Skin epidermis (tissue), 12 donors: ENCODE results near the gene MEIOSIN.
"Not testable (repeated sequence)": the region's sequence is repeated elsewhere in the genome, so short reads cannot be mapped to it uniquely, and the experiment has no call there.

Source experiments
- H3K27ac ChIP-seq, 21 experiments: fragments of 200-600 bp; sonication (generic) in 11 of 21; one replicate each; pipeline ENCODE4 v1.5.0; 2020; ENCODE audit warnings: mild to moderate bottlenecking in 3 of 21, inconsistent platforms in 2 of 21, moderate library complexity in 2 of 21
- H3K4me3 ChIP-seq, 7 experiments: fragments of 200-600 bp; sonication (generic) in 2 of 7; one replicate each; pipeline ENCODE4 v1.5.0; 2020; ENCODE audit warnings: inconsistent platforms in 2 of 7, mild to moderate bottlenecking in 2 of 7, moderate library complexity in 1 of 7

Gene MEIOSIN, protein sequence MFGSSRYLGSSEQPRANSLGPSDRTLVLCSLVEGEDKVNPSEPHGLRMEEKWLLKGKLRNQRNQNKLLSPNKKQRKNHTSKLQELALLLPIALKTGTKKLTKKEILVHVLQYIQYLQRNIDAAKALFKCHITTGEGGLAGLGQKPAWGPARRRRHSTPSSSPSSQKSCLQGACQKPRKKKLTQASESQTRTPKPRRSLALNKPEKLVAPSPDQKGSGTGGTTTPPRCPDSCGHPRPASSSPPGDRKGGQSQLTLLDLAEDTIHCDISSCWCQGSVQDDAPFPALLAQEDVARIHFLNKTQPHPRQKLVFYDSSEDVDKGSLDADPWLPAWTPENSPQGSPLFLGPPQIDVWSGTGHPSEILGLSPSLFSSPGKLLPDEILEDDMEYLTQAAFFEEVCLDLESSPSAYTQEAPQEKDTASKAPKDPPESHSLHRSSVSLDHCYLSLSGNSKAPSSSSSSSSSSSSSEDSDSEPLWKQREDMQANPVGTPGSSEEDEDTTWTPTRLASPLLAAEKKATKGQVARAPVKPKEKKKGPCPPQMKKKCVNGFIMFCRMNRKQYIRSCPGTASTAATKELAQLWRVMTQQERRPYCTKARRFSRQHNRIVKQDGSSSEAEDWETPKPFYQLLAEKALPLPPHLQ

DNA sequence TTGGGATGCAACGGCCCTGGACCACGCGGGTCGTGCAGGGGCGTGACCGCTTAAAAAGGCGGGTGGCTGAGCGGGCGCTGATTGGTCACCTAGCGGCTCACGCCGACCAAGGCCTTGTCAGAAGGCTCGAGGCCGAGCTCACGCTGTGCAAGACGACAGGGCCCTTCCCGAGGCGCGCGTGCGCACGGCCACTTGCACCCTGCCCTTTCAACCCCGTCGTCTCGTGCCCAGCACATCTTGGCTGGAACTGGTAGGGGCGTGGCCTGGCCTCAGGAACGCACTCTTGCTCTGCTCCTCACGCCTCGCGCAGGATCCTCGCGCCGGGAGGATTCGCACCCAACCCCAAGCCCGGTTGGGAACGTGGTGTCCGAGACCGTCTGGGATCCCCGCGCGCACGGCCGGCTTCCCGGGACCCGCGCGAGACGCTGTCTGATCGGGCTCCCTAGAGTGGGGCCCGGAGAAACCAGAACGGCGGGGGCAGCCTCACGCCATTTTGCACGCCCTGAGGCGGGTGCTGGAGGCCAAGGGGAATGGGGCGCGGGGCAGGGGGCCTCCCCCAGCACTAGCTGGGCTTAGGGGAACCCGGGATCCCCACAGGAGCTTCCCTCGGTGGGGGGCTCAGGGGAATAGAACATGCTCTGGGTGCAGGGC, at the start of gene MEIOSIN:
Gene MEIOSIN, plus strand, starts transcription at position 280 of the 651 bp plus-strand sequence. CDS start 1,938 bp downstream, outside the sequence.
- Histone ChIP-seq H3K27ac (no peak within 1 kb of the TSS), H3K4me3 (no peak within 1 kb of the TSS)

DNA sequence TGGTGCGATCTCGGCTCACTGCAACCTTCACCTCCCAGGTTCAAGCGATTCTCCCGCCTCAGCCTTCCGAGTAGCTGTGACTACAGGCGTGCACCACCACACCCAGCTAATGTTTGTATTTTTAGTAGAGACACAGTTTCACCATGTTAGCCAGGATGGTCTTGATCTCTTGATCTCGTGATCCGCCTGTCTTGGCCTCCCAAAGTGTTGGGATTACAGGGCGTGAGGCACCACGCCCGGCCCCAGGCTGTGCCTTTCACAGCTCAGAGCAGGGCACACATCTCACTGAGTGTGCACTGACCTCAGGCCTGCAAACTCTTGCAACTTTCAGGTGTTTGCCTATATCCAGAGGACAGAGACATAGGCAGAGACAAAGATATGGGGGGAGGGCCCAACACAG, 48.2 kb upstream of the MEIOSIN start:
- H3K4me3 ChIP-seq, H3K27ac ChIP-seq: not testable (repeated sequence)

DNA sequence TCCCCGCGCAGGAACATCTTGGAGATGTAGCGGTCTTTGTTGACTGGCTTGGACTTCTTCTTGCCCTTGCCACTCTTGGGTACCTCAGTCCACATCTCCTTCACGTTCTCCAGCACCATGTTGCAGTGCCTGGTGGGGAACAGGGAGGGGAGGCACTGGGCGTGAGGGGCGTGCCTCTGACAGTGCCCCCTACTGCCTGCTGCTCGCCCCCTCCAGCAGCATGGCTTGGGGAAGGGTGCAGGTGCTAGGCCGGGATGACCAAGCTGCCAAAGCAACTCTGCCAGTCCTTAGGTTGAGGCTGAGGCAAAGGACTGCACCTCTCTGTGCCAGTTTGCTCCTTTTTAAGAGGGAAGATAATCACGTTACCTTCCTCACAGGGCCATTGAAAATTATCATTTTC, 45.6 kb upstream of the MEIOSIN start:
- Histone ChIP-seq H3K27ac (no peak overlapping the region), H3K4me3 (no peak overlapping the region)

DNA sequence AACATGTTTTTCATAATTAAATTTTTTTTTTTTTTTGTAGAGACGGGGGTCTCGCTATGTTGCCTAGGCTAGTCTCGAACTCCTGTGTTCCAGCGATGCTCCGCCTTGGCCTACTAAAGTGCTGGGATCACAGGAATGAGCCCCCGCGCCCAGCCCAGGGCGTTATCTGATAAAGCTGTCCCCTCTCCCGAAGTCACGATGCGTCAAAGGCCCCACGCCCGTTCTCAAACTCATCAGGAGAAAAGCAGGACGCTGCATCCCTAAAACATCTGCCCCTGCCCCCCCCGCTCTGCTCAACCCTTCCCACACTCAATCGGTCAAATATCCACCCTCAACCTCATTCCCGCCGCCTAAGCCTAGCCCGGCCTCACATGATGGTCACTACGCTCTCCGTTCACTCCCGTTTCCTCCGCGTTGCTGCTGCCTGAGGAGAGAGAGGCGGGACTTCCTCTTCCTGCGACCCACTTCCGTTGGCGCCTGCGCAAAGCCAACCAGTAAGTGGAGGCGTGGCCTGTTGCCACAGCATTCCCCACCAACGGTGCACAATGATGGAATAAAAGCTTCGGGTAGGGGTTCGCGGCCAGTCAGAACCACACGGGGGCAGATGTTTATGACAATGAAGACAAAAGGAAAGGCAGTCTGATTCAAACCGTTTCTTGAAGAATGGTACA, 41.6 kb upstream of the MEIOSIN start, which contains the start of gene SNRPD2:
Gene SNRPD2, minus strand, starts transcription at position 438 of the 671 bp plus-strand sequence. Its CDS starts 65 bp downstream, at position 373.
- Histone ChIP-seq H3K27ac (peak within 1 kb of the TSS; percentile 49 to 96 (median 85)), H3K4me3 (peak within 1 kb of the TSS; percentile 61 to 91 (median 69))

DNA sequence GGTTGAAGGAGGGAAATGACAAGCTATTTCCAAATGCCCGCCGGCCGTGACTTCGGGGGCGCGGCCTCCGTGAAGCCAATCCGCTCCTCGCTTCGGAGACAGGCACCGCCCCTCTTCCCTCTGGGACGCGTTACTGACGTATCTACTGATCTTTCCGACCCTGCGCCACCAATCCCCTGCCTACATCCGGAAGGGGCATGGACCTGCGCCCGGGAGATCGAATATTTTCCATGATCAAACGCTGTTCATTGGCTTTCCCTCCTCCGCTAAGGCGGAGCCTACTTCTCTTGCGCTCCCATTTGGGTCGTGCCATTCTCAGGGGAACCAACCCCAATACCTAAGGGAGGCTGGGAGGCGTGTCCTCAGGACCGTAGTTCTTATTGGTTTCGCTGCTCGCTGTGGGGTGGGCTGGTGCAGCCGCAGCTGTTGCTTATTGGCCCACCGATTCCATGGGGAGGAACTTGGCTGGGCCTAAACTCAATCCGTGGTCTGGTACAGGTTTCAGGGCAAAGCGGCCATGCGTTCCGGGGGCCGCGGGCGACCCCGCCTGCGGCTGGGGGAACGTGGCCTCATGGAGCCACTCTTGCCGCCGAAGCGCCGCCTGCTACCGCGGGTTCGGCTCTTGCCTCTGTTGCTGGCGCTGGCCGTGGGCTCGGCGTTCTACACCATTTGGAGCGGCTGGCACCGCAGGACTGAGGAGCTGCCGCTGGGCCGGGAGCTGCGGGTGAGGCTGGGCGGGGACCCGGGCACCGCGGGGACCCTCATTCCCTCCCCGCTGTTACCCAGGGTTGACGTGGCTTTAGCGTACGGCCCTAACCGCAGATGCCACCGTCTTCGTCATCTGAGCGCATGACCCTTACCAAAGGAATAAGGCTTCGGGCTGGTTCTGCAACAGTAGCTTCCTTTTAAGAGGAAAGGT, 40.8 kb upstream of the MEIOSIN start, which contains the start of gene QPCTL:
Gene QPCTL, plus strand, starts transcription at position 480 of the 919 bp plus-strand sequence. Its CDS starts 38 bp downstream, at position 518.
- Histone ChIP-seq H3K4me3 (peak within 1 kb of the TSS; percentile 61 to 91 (median 69)), H3K27ac (peak within 1 kb of the TSS; percentile 49 to 96 (median 85))

DNA sequence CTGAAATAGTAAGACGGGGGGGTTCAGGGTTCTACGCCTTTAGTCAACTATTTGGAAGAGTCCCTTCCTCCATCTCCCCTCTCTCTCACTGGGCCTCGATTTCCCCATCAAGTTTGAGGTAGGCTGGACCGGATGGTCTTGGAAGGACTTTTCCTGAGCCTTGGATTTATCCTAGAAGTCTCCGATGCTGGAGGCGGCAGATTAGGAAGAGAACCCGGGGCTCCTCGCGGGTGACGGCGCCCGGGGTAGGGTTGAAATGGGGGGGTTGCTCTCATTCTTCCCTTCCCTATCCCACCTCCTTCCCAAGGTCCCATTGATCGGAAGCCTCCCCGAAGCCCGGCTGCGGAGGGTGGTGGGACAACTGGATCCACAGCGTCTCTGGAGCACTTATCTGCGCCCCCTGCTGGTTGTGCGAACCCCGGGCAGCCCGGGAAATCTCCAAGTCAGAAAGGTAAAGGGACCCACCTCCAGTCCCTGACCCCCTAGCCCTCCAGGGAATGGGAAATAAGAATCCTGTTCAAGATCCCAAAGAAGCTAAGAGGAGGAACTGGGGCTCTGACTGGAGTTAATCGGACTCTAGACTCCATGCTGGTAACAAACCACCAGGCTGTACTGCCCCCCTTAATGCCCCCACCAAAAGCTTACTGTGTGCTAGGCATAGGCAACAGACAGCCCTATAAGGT, 40.0 kb upstream of the MEIOSIN start:
- H3K4me3 ChIP-seq, result peak overlapping the region; percentile 61 to 91 (median 69)

DNA sequence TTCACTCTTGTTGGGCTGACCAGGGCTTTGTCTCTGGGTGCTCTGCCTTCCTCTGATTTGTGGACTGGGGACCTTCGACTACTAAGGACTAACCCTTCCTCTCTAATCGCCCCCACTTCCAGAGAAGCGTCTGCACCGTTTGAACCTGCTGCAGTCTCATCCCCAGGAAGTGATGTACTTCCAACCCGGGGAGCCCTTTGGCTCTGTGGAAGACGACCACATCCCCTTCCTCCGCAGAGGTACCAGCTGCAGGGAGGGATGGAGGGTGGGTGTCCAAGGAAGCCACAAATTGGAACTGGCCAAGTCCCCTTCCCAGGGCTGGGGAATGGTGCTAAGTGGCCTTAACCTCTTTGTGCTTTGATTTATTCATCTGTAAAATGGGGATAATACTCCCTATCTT, 31.6 kb upstream of the MEIOSIN start:
- Histone ChIP-seq H3K27ac (no peak overlapping the region), H3K4me3 (no peak overlapping the region)

More for the DNA sequence above, 40.0 kb upstream of the MEIOSIN start:
- H3K27ac ChIP-seq, result peak overlapping the region in 20 of 21 experiments; percentile 65 to 96 (median 85)

DNA sequence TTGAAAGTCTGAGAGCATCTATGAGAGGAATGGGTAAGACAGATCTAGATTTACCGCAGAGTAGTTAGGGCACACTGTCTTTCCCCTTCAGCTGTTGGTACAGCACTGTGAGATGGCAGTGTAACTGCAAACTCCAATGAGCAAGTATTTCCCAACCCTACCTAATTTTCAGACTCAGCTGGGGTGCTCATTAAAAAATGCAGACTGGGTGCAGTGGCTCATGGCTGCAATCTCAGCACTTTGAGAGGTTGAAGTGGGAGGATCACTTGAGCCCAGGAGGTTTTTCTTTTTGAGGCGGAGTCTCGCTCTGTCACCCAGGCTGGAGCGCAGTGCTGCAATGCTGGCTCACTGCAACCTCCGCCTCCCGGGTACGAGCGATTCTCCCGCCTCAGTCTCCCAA, 28.1 kb upstream of the MEIOSIN start:
- Histone ChIP-seq H3K4me3 (no peak overlapping the region), H3K27ac (no peak overlapping the region)

DNA sequence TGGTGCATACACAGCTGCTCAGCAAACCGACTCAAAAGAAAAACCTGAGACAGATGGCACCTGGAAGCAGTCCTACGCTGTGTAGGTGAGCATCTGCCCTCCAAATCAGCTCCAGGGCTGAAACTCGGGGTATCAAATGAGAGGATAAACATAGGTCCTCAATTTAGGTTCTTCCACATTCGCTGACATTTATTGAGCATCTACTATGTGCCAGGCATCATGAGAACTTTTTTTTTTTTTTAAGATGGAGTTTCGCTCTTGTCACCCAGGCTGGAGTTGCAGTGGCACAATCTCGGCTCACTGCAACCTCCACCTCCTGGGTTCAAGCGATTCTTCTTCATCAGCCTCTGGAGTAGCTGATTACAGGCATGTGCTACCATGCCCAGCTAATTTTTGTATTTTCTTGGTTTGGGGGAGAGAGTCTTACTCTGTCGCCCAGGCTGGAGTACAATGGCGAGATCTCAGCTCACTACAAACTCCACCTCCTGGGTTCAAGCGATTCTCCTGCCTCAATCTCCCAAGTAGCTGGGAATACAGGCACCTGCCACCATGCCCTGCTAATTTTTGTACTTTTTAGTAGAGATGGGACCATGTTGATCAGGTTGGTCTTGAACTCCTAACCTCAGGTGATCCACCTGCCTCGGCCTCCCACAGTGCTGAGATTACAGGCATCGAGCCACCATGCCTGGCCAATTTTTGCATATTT, 27.4 kb upstream of the MEIOSIN start:
- Histone ChIP-seq H3K27ac (no peak overlapping the region), H3K4me3 (no peak overlapping the region)

DNA sequence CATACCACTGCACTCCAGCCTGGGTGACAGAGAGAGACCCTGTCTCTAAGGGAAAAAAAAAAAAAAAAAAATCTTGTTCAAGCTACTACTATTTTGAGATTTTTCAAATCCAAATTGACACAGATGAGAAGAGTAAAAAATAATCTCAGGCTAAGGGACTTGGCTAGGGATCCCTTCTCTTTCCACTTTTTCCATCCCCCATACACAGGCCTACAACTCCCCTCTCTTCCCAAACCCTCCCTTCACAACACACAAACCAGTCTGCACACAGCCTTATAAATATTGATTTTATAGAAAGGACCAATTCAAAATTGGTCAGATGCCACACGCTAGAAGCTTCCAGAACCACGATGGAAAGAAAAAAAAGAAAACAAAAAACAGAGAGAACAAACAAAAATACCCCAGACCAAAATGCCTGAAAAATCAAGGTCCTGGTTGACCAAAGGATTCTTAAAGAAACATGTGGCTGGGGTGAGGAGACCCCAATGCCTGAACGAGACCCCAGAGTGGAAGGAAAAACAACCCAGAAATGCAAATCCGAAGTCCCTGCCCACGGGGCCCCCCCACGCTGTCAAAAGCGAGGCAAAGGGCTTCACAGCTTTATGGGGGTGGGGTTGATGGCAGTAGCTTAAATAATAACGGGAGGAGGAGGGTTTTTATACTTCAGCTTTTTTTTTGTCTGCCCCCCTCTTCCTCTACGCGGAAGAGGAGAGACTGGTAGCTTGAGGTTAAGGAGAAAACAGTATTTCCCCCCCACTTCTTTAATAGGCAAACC, 22.7 kb upstream of the MEIOSIN start:
- no peak overlapping the region for H3K27ac ChIP-seq

DNA sequence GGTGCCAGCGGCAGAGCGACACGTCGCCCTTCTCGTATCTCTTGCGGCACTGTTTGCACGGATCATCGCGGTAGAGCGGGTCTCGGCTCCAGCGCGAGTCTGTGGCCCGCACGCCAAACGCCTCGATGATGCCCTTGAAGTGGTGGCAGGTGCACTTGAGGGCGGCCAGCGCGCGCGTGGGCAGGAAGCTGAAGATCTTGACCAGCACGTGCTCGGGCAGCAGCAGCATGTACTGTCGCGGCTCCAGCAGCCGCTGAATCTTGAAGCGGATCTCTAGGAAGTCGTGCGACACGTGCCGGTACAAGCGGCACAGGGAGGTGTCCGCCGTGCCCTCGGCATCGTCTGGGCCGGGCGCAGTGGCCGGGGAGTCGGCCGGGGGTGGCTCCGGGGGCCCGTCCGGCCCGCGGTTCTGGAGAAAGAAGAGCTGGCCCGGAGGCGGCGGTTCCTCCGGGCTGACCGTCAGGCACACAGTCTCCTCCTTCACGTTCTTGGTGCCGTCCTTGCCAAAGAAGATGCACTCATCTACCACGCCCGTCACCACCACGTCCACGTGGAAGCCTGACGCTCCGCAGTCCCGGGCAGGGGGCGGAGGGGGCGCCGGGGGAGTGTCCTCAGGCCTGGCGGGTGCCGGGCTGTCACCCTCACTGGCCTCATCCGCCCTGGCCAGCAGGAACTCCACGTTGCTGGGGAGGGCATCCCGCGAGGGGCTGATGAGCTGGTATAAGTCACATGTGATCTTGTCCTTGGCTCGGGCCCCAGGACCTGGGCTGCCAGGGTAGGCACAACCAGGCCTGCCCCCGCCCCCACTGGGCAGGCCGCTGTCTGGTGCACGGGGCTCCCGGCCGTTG, 21.2 kb upstream of the MEIOSIN start:
- Histone ChIP-seq H3K27ac (no peak overlapping the region), H3K4me3 (no peak overlapping the region)

More for the DNA sequence above, 22.7 kb upstream of the MEIOSIN start:
- H3K4me3 ChIP-seq, result no peak overlapping the region

DNA sequence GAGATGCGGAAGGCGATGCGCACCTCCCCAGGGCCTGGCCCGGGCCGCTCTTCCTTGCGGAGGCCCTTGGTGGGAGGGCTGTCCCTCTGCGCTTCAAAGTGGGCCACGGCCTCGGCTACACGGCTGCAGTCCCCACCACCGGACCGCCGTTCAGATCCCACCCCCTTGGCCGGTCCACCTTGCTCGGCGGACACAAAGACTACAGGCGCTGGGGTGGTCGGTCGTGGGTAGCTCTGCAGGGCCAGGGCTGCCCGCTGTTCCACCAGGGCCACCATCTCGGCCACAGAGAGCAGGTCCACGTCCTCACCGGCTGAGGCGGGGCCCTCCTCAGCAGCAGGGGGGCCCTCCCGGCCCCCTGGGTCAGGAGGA, 20.6 kb upstream of the MEIOSIN start:
- no peak overlapping the region for H3K4me3 ChIP-seq
- no peak overlapping the region for H3K27ac ChIP-seq

DNA sequence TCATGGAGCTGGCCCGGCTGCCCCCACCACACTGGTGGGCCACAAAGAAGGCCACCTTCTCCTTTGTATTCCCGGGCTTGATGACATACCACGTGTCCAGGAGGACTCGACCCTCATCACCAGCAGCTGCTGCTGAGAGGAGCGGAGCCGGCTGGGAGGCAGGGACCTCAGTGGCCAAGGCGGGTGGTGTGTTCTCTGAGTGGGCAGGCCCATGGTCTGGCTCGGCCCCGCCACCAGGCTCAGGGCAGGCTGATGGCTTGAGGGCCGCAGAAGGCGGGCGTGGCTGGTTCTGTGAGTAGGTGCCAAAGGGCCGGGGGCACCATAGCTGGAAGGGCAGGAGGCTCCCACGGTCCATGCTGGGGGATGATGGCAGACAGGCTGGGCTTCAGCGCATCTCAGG, 20.1 kb upstream of the MEIOSIN start:
- Histone ChIP-seq H3K4me3 (no peak overlapping the region), H3K27ac (no peak overlapping the region)

DNA sequence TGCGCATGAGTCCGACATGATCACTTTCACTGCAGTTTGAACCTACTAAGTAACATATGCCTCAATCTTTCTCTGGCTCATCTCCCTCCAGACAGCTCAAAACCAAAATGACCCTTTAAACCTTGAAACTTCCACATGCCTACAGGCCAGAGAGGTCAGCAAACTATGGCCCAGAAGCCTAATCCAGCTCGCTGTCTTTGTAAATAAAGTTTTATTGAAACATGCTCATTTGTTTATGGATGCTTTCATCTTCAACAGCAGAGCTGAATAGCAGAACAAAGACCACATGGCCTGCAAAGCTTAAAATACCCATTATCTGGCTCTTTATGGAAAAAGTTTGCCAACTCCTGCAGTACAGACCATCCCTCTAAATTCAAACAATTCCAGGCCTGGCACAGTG, 18.1 kb upstream of the MEIOSIN start:
- Histone ChIP-seq H3K27ac (peak overlapping the region in 1 of 21 experiments; percentile 17), H3K4me3 (no peak overlapping the region)

DNA sequence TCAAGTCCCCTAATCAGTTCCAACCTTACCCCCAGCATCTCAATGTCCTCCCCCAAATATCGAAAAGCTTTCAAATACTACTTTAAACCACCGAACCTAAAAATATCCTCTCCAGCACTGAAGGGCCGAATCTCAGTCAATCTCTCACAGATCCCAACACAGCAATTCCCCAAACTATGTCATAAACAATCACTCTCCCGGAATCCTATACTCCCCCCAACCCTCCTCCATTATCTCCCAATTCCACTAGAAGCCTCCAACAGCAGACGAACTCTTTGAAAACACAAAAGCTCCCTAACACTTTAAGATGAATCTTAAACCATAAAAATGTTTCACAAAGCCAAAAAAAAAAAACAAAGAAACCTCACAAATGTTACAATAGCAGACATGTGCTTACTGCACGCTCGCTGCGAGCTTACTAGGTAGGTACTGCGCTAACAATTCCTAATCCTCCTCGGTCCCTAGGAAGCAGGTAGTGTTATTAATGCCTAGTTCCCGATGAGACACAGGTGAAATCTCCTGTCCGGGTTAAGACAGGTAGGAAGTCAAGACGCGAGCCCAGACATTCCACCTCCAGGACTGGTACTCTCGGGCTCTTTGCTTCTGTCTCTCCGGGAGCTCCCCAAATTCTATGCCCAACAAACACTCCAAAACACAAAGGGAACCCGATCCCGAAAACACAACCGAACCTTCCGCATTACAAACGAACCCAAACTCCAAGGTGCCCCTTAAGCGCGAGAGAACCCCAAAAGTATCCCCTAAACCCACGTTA, 16.7 kb upstream of the MEIOSIN start:
- peak overlapping the region; percentile 33 to 98 (median 90) for H3K27ac ChIP-seq
- peak overlapping the region; percentile 52 to 62 (median 56) for H3K4me3 ChIP-seq
